ENCODE measurements around the gene SMAD4. TPM values are rescaled to one million over a fixed set of nuclear protein-coding genes. Genes with fewer than 3 reads are reported as not detected.
A peak's percentile ranks its signal among the peaks of the same experiment; 100 is the strongest.
"Not testable (repeated sequence)": the region's sequence is repeated elsewhere in the genome, so short reads cannot be mapped to it uniquely, and the experiment has no call there.

SMAD4 gene
- total RNA-seq, 1 donor from 2014 or later, result 54.6 TPM

DNA sequence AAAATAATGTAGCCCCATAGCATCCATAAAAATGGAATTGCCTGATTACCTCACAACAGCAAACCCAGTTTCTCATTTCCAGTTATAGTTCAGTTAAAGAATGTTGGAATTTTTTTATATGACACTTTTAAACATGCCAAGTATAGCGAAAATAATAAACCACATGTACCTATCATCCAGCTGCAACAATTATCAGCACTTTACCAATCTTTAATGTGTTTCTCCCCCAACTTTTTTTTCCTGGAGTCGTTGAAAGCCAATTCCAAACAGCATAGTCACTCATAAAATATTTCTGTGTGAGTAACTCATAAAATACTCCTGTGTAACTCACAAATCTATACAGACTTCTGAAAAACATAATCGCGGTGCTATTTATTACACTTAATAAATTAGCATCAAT lies 38.1 kb downstream of the SMAD4 start:
- DNase-seq (ENCODE audit: low spot score) (no peak), ATAC-seq (no peak)

DNA sequence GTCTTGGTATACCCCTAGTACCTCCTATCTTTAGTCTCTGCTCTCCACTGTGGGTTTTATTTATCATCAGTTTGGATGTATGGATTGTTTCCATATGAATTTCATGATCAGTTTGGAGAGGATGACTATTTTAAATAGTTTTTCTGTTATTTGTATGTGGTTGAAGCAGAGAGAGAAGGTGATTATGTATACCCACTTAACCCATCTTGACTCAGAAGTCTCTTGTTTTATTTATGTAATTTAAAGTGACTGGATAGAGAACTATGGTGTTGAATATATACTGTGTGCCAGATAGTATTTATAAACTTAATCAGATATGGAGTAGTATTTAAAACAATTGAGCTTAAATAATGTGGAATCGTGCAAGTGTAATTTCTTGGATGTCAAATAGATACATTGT lies 39.9 kb downstream of the SMAD4 start:
- DNase-seq (ENCODE audit: low spot score) (no peak), ATAC-seq (no peak)

DNA sequence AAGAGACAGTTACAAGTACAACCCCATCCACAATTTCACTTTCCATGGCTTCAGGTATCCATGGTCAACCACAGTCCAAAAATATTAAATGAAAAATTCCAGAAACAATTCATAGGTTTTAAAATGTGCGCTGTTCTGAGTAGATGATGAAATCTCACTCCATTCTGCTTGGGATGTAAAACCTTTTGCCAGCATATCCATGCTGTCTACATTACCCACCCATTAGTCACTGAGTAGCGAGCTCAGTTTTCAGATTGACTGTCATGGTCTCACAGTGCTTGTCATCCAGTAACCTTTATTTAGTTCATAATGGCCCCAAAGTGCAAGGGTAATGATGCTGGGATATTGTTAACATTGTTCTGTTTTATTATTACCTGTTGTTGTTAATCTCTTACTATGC lies 40.5 kb downstream of the SMAD4 start:
- no peak for ATAC-seq
- DNase-seq (ENCODE audit: low spot score), result no peak

DNA sequence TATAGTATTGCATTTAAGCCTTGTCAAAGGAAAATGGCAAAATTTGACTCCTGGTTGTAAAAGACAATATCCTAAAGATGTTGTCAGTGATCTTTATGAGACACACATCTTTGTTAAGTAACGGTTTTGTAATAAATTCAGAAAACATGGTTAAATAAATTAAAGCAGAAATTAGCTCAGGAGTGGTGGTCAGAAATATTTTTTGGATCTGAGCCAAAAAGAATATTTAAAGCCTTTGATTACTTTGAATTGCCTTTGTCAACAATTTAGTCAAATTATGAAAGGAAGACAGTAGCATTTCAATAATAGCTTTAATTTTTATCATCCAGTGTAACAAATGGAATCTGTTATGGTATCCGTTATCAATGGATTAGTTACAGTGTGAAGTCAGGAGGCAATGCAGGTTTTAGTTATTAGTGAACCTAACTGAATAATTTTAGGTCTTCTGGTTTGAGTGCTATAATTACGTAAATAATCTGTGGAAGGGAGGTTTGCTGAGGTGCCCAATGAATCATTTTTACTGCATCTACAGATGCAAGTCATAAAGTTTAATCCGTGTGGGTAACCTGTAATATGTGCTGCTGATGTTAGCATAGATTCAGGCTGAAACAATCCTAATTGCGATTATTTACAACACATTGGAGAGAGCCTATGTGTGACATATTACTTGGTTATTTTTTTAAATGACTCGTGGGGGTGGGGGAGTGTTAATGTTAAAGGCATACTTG lies 42.7 kb downstream of the SMAD4 start:
- ATAC-seq, result no peak
- DNase-seq (ENCODE audit: low spot score), result no peak

DNA sequence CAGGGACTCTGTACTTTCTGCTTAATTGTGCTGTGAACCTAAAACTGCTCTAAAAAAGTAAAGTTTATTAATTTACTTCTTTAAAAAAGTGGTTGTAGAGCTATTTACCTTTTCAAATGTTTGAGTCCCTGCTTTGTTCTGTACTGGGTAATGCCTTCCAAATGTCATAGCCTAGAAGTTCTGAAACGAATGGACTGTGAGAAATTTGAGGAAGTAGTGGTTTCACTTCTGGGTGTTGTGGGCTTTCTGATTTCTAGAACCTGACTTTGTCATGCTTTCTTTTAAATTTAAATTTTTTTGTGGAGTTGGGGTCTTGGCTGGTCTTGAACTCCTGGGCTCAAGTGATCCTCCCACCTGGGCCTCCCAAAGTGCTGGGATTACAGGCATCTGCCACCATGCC lies 44.6 kb downstream of the SMAD4 start:
- no peak for ATAC-seq
- no peak for DNase-seq (ENCODE audit: low spot score)

- ATAC-seq, result no peak
- DNase-seq (ENCODE audit: low spot score), result no peak
Observed at GRCh38 chr18:51076503-51076902, 46.5 kb downstream of the SMAD4 start.

- DNase-seq (ENCODE audit: low spot score) (no peak), ATAC-seq (no peak)
Observed at GRCh38 chr18:51077217-51077616, 47.2 kb downstream of the SMAD4 start.

DNA sequence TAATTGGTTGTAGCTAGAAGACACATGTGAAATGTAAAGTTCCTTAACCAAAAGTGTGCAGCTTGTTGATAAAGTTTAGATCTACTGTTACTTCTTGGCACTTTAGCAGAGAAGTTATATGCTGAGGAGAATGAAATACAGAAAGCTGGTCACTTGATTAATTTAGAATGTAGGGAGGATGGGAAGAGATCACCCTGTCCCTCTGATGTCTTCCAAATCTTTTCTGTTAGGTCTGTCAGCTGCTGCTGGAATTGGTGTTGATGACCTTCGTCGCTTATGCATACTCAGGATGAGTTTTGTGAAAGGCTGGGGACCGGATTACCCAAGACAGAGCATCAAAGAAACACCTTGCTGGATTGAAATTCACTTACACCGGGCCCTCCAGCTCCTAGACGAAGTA lies 48.0 kb downstream of the SMAD4 start:
- ATAC-seq, result no peak
- DNase-seq (ENCODE audit: low spot score), result no peak

- ATAC-seq (no peak), DNase-seq (ENCODE audit: low spot score) (no peak)
Observed at GRCh38 chr18:51082571-51083267, 52.7 kb downstream of the SMAD4 start.

DNA sequence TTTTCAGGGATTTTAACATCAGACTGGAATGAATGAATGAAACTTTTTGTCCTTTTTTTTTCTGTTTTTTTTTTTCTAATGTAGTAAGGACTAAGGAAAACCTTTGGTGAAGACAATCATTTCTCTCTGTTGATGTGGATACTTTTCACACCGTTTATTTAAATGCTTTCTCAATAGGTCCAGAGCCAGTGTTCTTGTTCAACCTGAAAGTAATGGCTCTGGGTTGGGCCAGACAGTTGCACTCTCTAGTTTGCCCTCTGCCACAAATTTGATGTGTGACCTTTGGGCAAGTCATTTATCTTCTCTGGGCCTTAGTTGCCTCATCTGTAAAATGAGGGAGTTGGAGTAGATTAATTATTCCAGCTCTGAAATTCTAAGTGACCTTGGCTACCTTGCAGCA lies 53.4 kb downstream of the SMAD4 start:
- DNase-seq (ENCODE audit: low spot score) (no peak), ATAC-seq (no peak)

GRCh38 chr18:51088410-51088809 lies 58.4 kb downstream of the SMAD4 start:
- ATAC-seq, result no peak
- DNase-seq (ENCODE audit: low spot score), result no peak

DNA sequence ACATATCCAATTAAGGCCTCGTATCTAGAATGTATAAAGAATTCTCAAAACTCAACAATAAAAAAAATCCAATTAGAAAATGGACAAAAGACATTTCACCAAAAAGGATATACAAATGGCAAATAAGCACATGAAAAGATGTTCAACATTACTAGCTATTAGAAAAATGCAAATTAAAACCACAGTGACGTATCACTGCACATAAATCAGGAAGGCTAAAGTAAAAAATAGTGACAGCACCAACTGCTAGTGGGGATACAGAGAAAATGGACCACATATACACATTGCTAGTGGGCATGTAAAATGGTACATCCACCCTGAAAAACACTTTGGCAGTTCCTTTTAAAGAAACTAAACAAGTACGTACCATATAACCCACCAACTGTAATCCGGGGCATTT lies 59.7 kb downstream of the SMAD4 start:
- ATAC-seq, result no peak
- DNase-seq (ENCODE audit: low spot score), result no peak

DNA sequence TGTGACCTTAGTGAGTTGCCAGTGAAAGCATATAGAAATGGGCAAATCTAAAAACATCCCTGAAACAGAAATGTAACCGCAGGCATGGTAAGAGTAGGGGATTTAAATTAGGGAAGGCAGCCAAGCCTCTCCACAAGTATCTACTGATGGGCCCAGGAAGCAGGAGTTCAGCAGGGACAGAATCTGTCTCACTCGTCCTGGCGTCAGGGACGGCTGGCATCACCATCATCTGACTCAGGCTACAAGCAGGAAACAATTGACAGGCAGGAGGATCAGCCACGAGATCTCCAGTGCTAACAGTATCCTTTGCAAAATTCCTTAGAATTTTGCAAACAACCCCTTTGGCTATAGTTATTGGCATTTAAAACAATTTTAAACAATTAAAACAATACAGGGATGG lies 61.3 kb downstream of the SMAD4 start:
- no peak for ATAC-seq

DNA sequence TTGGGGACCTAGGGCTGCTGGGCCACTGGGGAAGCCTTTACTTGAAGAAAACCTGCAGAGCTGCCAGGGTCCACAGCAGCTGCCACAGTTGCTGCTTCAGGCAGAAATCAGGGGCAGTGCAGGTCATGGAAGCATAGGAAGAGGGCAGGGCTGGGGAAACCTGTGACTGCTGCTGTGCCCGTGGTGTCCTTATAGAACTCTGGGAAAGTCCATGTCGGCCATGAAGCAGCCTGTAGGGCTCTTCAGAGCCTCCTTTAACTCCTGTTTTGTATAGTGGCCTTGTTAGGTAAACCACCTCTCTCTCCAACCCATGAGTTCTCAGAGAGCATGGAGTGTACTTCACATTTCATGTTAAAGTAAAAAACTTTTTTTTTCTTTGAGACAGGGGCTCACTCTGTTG lies 62.1 kb downstream of the SMAD4 start:
- DNase-seq (ENCODE audit: low spot score) (no peak), ATAC-seq (peak; percentile 26)

More for the DNA sequence above, 61.3 kb downstream of the SMAD4 start:
- DNase-seq (ENCODE audit: low spot score), result no peak

DNA sequence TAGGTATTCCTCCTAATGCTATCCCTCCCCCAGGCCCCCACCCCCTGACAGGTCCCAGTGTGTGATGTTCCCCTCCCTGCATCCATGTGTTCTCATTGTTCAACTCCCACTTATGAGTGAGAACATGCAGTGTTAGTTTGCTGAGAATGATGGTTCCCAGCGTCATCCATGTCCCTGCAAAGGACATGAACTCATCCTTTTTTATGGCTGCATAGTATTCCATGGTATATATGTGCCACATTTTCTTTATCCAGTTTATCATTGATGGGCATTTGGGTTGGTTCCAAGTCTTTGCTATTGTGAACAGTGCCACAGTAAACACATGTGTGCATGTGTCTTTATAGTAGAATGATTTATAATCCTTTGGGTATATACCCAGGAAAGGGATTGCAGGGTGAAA lies 63.0 kb downstream of the SMAD4 start:
- DNase-seq (ENCODE audit: low spot score), result not testable (repeated sequence)

DNA sequence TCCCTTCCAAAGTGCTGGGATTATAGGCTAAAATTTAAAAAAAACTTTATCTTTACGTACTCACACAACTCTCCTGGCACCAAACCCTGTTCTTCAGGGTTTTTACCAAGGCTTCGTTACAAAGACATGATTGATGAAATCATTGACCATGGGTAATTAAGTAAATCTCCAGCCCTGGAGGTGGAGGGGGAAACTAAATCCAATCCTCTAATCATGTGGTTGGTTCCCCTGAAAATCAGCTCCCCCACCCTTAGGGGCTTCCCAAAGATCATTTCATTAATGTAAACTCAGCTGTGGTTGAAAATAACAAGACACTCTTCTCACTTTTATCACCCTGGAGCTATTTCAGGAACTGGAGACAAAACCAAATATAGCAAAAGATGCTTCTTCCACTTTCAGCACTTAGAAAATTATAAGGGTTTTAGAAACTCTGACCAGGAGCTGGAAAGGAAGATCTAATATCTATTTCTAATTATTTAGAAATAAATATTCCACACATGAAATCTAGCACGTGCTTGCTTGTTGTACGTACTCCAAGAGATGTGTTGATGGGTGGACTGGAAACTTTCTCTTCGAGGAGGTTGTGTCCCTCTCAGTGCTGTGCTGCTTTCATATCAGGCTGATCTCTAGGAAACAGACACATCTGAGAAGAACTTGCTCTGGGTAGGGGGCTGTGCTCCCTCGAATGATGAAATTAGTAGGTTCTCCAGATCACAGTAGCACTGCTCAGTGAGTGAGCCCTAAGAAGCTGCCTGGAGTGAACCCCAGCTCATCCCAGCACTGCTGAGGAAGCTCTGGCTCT lies 67.2 kb downstream of the SMAD4 start:
- no peak for DNase-seq (ENCODE audit: low spot score)
- ATAC-seq, result no peak

More for the DNA sequence above, 63.0 kb downstream of the SMAD4 start:
- ATAC-seq, result not testable (repeated sequence)

DNA sequence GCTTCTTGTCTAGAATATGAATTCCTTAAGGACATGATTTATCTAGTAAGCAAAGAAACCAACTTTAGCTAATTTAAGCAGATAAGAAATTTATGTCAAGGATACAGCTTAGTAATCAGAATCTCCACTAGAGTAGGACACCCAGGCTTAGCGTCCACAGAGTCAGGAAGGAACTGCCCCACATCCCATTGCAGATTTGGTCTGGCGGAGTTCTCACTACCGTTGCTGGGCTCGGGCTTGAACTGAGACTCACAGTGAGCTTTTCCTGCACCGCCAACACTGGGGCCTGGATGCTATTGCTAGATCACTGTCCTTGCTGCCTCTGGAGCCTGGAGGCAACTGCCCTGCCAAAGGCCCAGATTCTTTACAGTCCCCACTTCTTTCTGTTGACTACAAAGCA lies 68.1 kb downstream of the SMAD4 start:
- DNase-seq (ENCODE audit: low spot score) (no peak), ATAC-seq (peak; percentile 23)

DNA sequence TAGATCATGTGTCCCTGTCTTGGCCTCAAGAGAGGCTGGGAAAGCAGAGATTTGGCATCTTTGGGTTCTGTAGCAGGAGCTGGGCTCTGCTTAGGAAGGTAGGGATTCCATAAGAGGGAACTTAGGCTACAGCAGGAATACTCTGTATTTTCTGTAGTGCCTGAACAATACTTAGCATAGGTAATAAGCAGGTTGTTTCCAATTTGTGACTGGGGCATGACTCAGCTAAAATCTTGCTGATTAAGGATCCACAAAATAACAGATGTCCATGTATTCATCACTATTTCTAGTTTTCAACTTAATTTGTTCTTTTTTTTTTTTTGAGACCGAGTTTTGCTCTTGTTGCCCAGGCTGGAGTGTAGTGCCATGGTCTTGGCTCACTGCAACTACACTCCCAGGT lies 68.5 kb downstream of the SMAD4 start:
- DNase-seq (ENCODE audit: low spot score) (no peak), ATAC-seq (no peak)

- DNase-seq (ENCODE audit: low spot score) (no peak), ATAC-seq (no peak)
Observed at GRCh38 chr18:51100385-51101120, 70.5 kb downstream of the SMAD4 start.

DNA sequence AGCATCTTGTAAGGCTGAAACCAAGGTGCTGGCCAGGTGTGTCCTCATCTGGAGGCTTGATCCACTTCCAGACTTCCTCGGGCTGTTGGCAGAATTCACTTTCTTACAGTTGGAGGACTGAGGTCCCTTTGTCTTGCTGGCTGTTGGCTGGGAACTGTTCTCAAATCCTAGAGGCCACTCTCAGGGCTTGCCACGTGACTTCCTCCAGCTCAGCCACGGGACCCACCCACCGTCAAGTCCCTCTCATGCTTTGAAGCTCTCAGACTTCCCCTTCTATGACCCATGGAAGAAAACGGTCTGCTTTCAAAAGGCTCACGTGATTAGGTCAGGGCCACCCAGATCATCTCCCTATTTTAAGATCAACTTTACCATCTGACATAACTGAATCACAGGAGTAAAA lies 77.1 kb downstream of the SMAD4 start:
- no peak for DNase-seq (ENCODE audit: low spot score)
- no peak for ATAC-seq

Measured in left lobe of liver (tissue), 2 donors.